Urinary bladder (tissue), 4 donors: ENCODE results near the gene NOD2. TPM values are rescaled to one million over a fixed set of nuclear protein-coding genes. Genes with fewer than 3 reads are reported as not detected.

ENCODE experiments used
- DNase-seq: peaks from one replicate; pipeline ENCODE4 v3.0.0-alpha.2; 2015; ENCODE audit errors: extremely low spot score
- H3K27ac ChIP-seq: one replicate; pipeline ENCODE4 v1.5.1; 2013; ENCODE audit warnings: low read depth, mild to moderate bottlenecking, moderate library complexity
- H3K36me3 ChIP-seq: one replicate; pipeline ENCODE4 v1.6.1; 2013; ENCODE audit warnings: mild to moderate bottlenecking, moderate library complexity; ENCODE audit not compliant: insufficient read depth
- H3K4me1 ChIP-seq: one replicate; pipeline ENCODE4 v1.6.1; 2013; ENCODE audit warnings: mild to moderate bottlenecking, moderate library complexity; ENCODE audit not compliant: insufficient read depth
- H3K4me3 ChIP-seq: one replicate; pipeline ENCODE4 v1.5.1; 2013; ENCODE audit warnings: low read depth, low read length
- WGBS: extraction: QIAGEN DNeasy Blood & Tissue Kit; methylation state at CpG from one replicate; pipeline ENCODE4 v1.1.7; 2013; 5-methylcytosine and 5-hydroxymethylcytosine counted together
- polyA plus RNA-seq: library from polyadenylated mRNA; stranded (reverse); fragments of 200-250 nt; gene quantifications from one replicate; pipeline ENCODE4 v1.2.3, GENCODE V29; 2013
- total RNA-seq: library from RNA; depleted of rRNA; stranded (reverse); fragments of >200 nt; gene quantifications from one replicate; pipeline ENCODE4 v1.2.3, GENCODE V29; 2014
- donor health status: healthy with polysubstance abuse.
- donor health status: healthy.

Gene NOD2
- total and polyA plus RNA-seq, 2 donors = 0.90 to 1.5 TPM

DNA sequence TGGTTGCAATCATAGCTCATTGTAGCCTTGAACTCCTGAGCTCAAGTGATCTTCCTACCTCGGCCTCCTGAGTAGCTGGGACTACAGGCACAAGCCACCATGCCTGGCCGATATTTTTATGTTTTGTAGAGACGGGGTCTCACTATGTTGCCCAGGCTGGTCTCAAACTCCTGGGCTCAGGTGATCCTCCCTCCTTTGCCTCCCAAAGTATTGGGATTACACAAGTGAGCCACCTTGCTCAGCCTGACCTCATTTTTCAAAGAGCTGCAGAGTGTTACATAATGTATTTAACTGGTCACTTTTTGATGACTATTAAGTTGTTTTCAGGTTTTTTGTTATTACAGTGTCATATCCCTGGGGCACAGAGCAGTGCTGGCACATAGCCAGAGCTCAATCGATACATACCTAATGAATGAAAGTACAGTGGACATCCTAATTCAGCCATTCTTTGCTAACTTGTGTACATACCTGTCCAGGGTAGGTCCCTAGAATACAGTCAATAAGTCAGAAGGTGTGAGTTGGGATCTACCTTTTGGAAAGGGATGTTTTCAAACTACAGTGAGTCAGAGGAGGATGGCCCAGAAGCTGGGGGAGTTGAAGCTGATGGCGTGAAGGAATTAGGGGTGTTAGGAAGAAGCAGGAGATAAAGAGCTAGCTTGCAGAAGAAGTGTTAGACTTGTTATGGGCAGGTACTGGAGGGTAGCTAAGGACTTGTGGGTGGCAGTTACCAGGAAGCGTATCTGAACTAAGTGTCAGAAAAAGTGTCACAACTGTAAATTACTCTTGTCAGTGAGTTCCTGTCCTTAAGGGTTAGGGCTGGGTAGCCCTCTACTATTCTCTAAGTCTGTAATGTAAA, 28.4 kb downstream of the NOD2 start:
- Histone ChIP-seq H3K4me3 (no peak overlapping the region), H3K27ac (no peak overlapping the region), H3K4me1 (peaks cover 2% of the 10 kb centered on the region), H3K36me3 (no peaks in the 10 kb centered on the region)
- WGBS = 93% methylated on average over 6 of the region's 6 CpGs
- DNase-seq = no peak

DNA sequence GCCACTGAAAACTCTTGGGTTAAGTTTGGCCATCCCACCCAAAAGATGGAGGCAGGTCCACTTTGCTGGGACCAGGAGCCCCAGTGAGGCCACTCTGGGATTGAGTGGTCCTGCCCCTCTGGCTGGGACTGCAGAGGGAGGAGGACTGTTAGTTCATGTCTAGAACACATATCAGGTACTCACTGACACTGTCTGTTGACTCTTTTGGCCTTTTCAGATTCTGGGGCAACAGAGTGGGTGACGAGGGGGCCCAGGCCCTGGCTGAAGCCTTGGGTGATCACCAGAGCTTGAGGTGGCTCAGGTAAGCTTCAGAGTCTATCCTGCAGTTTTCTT, 29.0 kb downstream of the NOD2 start:
- WGBS = 96% methylated on average over 1 of the region's 1 CpG
- no peak for DNase-seq
- Histone ChIP-seq H3K27ac (no peak overlapping the region), H3K4me3 (no peak overlapping the region), H3K36me3 (no peaks in the 10 kb centered on the region), H3K4me1 (peaks cover 2% of the 10 kb centered on the region)

DNA sequence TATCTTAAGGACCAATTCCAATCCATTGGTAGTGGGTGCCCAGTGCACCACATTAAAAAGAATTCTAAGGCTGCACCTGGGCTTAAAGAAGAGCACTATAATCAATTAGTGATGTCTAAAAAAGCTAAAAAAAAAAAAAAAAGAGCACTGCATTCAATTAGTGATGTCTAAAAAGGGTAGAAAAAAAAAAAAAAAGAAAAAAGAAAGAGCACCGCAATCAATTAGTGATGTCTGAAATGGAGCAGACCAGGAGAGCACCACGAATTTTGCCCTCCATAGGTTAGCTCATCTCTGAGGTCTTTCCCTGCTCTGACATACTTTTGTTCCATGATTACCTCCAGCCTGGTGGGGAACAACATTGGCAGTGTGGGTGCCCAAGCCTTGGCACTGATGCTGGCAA, 29.6 kb downstream of the NOD2 start:
- no peak for DNase-seq
- Histone ChIP-seq H3K36me3 (no peaks in the 10 kb centered on the region), H3K4me1 (peaks cover 2% of the 10 kb centered on the region), H3K27ac (no peak overlapping the region), H3K4me3 (no peak overlapping the region)
- whole genome bisulfite sequencing = 86% methylated on average over 2 of the region's 2 CpGs

DNA sequence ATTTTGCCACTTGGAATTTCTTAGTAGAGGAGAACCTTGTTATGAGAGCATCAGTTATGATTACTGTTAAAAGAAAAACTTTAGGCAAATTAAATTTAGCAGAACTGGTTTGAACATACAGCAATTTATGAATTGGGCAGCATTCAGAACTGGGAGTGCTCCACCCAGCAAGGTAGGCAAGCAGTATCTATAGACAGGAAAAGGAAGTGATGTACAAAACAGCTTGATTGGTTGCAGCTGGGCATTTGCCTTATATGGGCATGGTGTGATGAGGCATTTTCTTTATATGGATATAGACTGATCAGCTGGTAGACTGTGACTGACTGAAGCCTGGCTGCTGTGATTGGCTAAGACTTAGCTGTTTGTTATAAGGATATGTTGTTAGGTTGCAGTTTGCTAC, 30.9 kb downstream of the NOD2 start:
- Histone ChIP-seq H3K36me3 (no peaks in the 10 kb centered on the region), H3K27ac (no peak overlapping the region), H3K4me3 (no peak overlapping the region), H3K4me1 (no peaks in the 10 kb centered on the region)
- DNase-seq = no peak

DNA sequence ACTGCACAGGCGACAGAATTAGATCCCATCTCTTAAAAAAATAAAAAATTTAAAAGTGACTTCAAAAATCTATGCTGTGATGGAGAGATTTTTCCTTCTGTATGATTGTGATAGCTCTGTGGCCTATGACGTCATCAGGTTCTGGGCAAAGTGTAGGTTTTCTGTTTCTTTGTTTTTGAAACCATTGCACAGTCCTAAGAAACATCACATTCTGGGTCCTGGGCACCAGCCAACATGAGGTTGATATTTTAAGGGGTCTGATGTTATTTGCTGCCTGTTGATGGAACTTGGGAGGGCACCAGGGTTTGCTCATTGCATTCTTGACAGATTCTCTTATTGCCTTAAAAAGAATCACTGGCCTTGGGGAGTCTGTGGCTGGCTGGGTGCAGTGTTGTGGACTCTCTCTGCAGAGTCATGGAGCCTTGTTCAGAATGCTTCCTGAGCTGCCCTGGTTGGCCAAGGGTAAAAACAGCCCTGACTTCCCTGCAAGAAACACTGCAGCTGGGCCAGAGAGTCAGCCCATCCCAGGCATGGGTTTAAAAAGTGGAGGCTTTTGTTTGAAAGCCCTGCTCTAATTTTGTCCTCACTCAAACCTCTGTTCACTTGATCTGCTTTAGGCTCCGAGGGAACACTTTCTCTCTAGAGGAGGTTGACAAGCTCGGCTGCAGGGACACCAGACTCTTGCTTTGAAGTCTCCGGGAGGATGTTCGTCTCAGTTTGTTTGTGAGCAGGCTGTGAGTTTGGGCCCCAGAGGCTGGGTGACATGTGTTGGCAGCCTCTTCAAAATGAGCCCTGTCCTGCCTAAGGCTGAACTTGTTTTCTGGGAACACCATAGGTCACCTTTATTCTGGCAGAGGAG, 38.0 kb downstream of the NOD2 start:
- DNase-seq = no peak
- Histone ChIP-seq H3K27ac (no peak overlapping the region), H3K36me3 (no peaks in the 10 kb centered on the region), H3K4me3 (no peak overlapping the region), H3K4me1 (no peaks in the 10 kb centered on the region)
- 77% methylated on average over 6 of the region's 6 CpGs for WGBS

DNA sequence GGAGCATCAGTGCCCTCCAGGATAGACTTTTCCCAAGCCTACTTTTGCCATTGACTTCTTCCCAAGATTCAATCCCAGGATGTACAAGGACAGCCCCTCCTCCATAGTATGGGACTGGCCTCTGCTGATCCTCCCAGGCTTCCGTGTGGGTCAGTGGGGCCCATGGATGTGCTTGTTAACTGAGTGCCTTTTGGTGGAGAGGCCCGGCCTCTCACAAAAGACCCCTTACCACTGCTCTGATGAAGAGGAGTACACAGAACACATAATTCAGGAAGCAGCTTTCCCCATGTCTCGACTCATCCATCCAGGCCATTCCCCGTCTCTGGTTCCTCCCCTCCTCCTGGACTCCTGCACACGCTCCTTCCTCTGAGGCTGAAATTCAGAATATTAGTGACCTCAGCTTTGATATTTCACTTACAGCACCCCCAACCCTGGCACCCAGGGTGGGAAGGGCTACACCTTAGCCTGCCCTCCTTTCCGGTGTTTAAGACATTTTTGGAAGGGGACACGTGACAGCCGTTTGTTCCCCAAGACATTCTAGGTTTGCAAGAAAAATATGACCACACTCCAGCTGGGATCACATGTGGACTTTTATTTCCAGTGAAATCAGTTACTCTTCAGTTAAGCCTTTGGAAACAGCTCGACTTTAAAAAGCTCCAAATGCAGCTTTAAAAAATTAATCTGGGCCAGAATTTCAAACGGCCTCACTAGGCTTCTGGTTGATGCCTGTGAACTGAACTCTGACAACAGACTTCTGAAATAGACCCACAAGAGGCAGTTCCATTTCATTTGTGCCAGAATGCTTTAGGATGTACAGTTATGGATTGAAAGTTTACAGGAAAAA, 38.8 kb downstream of the NOD2 start:
- no peak for DNase-seq
- Histone ChIP-seq H3K27ac (no peak overlapping the region), H3K4me1 (no peaks in the 10 kb centered on the region), H3K36me3 (no peaks in the 10 kb centered on the region), H3K4me3 (no peak overlapping the region)
- 54% methylated on average over 10 of the region's 10 CpGs for WGBS

DNA sequence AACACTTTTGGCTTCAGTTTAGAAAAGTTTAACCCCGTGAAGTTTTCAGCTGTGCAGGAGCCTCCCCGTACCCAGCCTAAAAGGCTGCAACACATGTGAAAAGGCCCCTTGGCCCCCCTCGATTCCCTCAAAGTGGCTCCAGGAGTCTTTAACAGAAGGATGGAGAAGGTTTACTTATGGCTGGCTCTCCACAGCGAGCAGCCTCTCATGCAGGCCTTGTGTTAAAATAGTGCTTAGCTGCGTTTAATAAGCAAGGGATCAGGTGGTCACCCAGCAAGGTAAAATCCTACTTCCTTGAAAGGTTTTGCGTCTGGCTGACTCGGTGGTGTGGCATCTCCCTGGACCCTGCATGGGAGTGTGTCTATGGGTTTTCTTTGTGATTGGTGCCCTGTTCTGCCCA, 40.1 kb downstream of the NOD2 start:
- Histone ChIP-seq H3K27ac (no peak overlapping the region), H3K36me3 (no peaks in the 10 kb centered on the region), H3K4me1 (no peaks in the 10 kb centered on the region), H3K4me3 (no peak overlapping the region)
- DNase-seq = no peak
- WGBS = 90% methylated on average over 7 of the region's 7 CpGs

DNA sequence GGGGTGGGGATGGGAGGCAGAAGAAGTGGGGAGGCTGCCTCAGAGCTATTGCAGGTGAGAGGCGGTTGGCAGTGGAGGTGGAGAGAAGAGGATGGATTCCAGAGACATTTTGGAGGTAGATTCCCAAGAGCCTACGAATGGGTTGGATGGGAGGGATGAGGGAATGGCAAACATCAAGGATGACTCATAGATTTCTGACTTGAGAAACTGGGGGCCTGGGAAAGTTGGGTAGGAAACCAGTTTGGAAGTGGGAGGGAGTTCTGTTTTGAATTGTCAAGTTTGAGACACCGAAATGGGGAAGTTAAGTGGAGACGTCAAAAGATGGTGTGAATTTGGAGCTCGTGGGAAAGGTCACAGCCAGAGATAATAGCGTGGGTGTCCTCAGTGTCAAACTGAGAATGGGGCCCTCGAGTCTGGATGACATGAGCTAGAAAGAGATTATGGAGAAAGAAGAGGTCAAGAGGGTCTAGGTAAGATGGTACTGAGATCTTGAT, 42.3 kb downstream of the NOD2 start:
- no peaks in the 10 kb centered on the region for H3K4me1 ChIP-seq
- H3K4me3 ChIP-seq = no peak overlapping the region
- 78% methylated on average over 7 of the region's 7 CpGs for WGBS
- H3K27ac ChIP-seq = no peak overlapping the region
- no peaks in the 10 kb centered on the region for H3K36me3 ChIP-seq
- no peak for DNase-seq

DNA sequence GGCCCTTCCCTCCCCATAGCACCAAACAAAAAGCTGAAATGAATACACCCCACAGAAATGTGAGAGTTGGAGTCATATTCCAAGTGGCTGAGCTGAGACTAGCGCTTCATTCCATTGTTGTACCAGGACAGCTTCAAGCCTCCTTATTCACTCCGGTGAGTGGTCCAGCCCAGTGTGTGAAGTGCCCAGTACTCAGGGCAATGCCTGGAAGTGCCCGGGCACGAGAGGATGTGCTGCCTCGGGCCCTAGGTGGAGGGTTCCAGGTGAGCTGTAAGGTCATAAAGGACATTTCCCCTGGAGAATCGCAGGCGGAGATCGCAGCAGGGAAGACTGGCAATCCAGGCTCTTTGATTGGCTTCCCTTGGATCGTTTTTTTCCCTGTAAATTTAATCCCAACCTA, 43.0 kb downstream of the NOD2 start:
- 82% methylated on average over 9 of the region's 9 CpGs for WGBS
- DNase-seq = no peak
- Histone ChIP-seq H3K27ac (no peak overlapping the region), H3K4me1 (no peaks in the 10 kb centered on the region), H3K4me3 (no peak overlapping the region), H3K36me3 (no peaks in the 10 kb centered on the region)

DNA sequence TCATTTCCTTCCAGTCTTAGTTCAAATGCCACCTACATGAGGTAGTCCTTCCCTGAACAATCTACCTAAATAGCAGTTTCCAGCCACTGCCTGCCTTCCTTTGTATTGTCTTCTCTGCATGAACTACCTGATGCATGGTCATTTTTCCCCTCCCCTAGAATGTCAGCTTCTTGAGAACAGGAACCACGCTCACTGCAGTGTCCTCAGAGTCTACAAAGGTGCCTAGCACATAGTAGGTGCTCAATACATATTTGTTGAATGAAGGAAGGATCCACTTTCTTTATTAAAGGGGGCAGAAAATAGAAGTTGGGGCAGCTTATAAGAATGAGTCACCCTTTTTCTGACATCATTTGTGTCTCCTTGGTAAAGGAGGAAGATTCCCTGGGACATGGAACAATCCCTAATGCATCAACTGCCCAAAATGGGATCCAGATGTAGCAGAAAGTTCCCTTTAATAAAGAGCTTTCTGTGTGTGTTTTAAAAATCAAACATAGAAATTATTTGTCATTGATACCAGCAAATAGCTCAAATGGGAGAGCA, 44.1 kb downstream of the NOD2 start:
- Histone ChIP-seq H3K36me3 (no peaks in the 10 kb centered on the region), H3K27ac (no peak overlapping the region), H3K4me1 (no peaks in the 10 kb centered on the region), H3K4me3 (no peak overlapping the region)
- 93% methylated on average over 1 of the region's 1 CpG for WGBS
- no peak for DNase-seq

DNA sequence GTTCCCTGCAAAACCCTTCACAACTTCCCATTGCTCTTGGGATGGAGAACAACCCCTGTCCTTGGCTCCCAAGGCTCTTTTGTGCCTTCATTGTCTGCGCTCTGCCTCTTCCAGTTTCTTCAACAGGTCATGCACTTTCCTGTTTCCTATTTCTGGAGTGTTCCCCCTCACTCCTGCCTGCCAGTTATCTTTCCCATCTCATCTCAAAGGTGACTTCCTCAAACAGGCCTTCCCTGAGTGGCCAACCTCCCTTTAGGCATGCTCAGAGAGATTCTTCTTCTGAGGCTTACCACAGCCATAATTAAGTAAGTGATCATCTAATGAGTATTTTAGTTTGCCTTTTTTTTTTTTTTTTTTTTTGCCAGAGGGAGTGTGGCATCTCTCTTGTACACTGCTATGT, 45.6 kb downstream of the NOD2 start:
- 94% methylated on average over 1 of the region's 1 CpG for WGBS
- H3K4me3 ChIP-seq = no peak overlapping the region
- H3K36me3 ChIP-seq = no peaks in the 10 kb centered on the region
- no peaks in the 10 kb centered on the region for H3K4me1 ChIP-seq
- no peak for DNase-seq
- no peak overlapping the region for H3K27ac ChIP-seq

DNA sequence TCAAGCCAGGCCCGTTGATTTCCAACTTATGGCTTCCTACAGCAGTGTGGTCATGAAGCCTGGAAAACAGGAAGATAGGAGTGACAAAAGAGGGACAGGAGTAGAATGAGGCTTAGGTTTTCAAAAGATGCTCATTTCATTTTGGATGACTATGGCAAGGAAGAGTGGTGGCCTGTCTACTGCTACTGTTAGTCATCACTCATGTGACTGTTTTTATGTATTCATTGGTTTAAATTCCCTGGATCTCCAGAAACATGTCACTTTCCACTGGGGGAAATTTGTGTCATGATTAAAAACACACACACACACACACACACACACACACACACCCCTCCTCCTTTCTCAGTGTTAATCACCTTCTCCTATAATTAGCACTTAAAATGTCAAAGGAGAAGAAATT, 47.3 kb downstream of the NOD2 start:
- Histone ChIP-seq H3K4me1 (no peaks in the 10 kb centered on the region), H3K4me3 (no peak overlapping the region), H3K27ac (no peak overlapping the region), H3K36me3 (no peaks in the 10 kb centered on the region)
- DNase-seq = no peak
- 66% methylated on average over 1 of the region's 1 CpG for WGBS

DNA sequence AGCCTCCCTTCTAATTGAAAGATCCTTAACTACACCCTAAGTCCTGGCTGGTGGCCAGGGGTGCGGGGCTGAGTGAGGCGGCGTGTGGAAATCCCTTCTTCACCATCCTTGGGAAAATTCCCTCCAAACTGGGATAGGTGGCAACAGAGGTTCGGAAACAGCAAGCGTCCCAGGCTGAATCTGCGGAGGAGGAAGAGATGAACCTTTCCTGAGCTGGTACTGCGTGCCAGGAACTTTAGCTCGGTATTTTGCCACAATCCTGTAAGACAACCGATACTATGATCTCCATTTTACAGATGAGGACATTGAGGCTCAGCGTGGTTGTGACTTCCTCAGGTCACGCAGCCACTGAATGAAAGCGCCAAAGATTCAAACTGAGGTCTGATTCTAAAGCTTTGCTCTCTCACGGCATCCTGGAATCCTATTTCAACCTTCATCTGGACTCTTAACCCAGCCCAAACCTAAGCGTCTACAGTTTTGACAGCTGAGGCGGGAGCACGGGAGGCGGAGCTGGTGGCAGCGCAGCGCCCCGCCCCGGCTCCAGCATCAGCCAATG, 47.9 kb downstream of the NOD2 start:
- WGBS = 4% methylated on average over 21 of the region's 21 CpGs
- H3K4me1 ChIP-seq = no peaks in the 10 kb centered on the region
- H3K36me3 ChIP-seq = no peaks in the 10 kb centered on the region
- no peak overlapping the region for H3K27ac ChIP-seq
- peak overlapping the region; percentile 30 for H3K4me3 ChIP-seq
- DNase-seq = no peak
